Measurements from ENCODE around the gene AGAP3. TPM values are rescaled to one million over a fixed set of nuclear protein-coding genes. Genes with fewer than 3 reads are reported as not detected.
"Not testable (repeated sequence)": the region's sequence is repeated elsewhere in the genome, so short reads cannot be mapped to it uniquely, and the experiment has no call there.

The AGAP3 gene
- 10 to 100 TPM; 53.0 to 61.5 TPM for total RNA-seq
- long read RNA-seq, partial matches to known transcripts, result 13 of 20 reads
- long read RNA-seq, other reads (novel, unspliced or antisense), result 4 of 20 reads

- DNase-seq, result peak; percentile 91
- peak; percentile 55 to 60 for ATAC-seq
- intact Hi-C loops (cut with DNase I), result loop anchor here in 1 of 2 donors (2.0 kb wide), 1 partner anchor 25 kb away; no protein-coding TSS in a partner anchor
These were observed at the start of gene AGAP3 for GRCh38 chr7:151085691-151086620. AGAP3 (plus strand) TSS chr7:151086475; CDS start chr7:151086742, 267 bp downstream.

- intact Hi-C loops (cut with DNase I), result no loop called here
- ATAC-seq, result peak; percentile 35 to 88
- DNase-seq, result peak; percentile 87
These were observed 47.1 kb upstream of the AGAP3 start for GRCh38 chr7:151038951-151039849.

GRCh38 chr7:151039850-151040548 is 46.3 kb upstream of the AGAP3 start:
- intact Hi-C loops (cut with DNase I), result no loop called here
- ATAC-seq, result peak in 1 of 2 donors; percentile 24
- no peak for DNase-seq

GRCh38 chr7:151040616-151041375 is 45.5 kb upstream of the AGAP3 start:
- ATAC-seq, result no peak
- intact Hi-C loops (cut with DNase I), result no loop called here
- DNase-seq, result no peak

DNA sequence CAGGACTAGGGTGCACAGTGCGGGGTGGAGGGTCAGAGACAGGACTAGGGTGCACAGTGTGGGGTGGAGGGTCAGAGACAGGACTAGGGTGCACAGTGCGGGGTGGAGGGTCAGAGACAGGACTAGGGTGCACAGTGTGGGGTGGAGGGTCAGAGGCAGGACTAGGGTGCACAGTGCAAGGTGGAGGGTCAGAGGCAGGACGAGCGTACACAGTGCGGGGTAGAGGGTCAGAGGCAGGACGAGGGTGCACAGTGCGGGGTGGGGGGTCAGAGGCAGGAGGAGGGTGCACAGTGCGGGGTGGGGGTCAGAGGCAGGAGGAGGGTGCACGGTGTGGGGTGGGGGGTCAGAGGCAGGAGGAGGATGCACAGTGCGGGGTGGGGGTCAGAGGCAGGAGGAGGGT is 42.8 kb upstream of the AGAP3 start:
- intact Hi-C loops (cut with DNase I); ATAC-seq; DNase-seq: not testable (repeated sequence)

- intact Hi-C loops (cut with DNase I), result no loop called here
- ATAC-seq (no peak), DNase-seq (no peak)
These were observed 42.3 kb upstream of the AGAP3 start for GRCh38 chr7:151043959-151044358.

- intact Hi-C loops (cut with DNase I), result no loop called here
- DNase-seq, result no peak
- ATAC-seq, result no peak
These were observed 41.0 kb upstream of the AGAP3 start for GRCh38 chr7:151045262-151045661.

- DNase-seq, result no peak
- intact Hi-C loops (cut with DNase I), result no loop called here
- ATAC-seq, result no peak
These were observed 40.3 kb upstream of the AGAP3 start for GRCh38 chr7:151045967-151046366.

DNA sequence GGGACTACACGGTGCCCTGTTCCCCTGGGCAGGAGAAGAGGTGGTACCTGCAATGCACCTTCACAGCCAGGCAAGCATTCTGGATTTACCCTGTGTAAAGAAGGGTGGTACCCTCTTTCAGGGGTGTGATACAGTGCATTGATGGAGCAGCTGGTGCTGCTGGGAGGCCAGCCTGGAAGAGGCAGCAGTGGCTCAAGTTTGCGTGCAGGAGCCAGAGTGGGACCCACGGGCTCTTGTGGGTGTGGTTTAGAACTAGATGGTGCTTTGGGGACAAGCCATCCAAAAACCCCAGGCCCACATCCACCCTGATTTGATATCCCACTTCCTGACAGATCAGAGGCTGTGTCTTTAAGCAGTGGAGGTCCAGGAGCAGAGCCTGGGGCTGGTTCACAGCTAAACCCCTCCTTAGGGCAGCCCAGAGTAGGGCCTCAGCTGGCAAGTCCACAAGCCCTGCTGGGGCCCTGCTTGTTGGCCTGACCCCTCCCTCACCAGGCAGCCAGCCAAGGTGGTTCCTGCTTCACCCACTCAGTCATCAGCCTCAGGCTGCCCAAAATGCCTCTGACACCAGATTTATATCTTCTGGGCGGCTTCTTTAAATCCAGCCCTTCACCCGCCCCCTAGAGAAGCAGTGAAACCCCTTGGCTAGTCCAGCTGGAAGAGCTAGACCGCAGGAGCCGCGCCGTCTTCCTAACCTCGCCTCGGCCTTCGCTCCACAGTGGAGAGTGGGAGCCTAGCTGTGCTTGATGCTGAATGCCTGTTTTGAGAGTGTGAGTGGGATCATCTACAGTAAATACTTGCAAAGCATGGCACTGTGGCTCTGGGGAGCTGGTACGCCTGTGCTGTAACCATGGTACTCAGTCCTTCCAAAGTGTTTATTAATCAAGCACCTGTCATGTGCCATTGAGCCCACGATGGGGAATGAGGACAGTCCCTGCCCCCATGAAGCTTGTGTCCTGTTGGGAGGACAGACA is 39.4 kb upstream of the AGAP3 start:
- intact Hi-C loops (cut with DNase I), result no loop called here
- DNase-seq (peak; percentile 51), ATAC-seq (peak in 1 of 2 donors; percentile 4)

DNA sequence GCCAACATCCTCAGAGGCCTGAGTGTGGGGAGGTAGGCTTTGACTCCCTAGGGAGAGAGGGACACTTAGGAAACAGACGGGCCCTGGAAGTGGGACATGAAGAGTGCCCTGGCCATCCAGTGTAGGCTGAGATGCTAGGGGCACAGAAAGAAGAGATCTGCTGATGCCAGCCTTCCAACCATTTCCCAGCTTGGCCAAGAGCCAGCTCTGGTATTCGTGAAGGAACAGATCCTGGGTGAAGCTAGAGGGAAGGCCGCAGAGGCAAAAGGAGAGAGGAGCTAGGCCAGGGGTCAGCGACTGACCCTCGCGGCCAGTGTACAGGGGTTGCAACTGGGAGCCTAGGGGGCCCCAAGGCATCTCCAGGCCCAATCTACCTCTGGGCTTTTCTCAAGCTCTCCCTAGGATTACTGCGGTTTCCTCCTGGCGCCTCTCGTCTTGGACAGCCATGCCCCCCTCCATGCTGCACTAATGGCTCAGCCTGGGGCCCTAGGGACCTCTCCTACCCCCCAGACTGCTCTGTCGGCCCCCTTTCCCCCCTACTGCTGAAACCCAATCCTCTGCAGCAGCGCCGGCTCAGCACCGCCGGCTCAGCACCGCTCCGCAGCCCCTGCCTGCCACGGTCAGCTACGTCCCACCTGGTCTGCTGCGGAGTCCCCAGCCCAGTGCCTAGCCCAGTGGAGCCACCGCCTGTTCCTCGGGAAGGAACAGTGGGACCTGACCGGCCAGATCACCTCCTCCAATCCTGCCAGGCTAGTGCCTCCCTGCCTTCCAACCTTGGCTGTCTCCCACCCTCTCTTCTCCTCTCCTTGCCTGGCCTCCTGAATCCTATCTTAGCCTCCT is 38.1 kb upstream of the AGAP3 start, which contains the start of gene ASIC3:
ASIC3 (plus strand) TSS at position 556 of the 840 bp plus-strand sequence. CDS start 355 bp downstream, outside the sequence.
- no peak for ATAC-seq
- intact Hi-C loops (cut with DNase I), result no loop called here
- DNase-seq, result no peak

GRCh38 chr7:151048911-151049463 is 37.3 kb upstream of the AGAP3 start:
- intact Hi-C loops (cut with DNase I), result no loop called here
- ATAC-seq, result no peak

GRCh38 chr7:151051108-151051507 is 35.2 kb upstream of the AGAP3 start:
- ATAC-seq (peak; percentile 54 to 88), DNase-seq (peak; percentile 66)
- intact Hi-C loops (cut with DNase I), result loop anchor here in 1 of 2 donors (10.0 kb wide), 1 partner anchor 174 kb away; the partner anchor contains the start of gene ABCF2

More at GRCh38 chr7:151048911-151049463, 37.3 kb upstream of the AGAP3 start:
- DNase-seq, result no peak

DNA sequence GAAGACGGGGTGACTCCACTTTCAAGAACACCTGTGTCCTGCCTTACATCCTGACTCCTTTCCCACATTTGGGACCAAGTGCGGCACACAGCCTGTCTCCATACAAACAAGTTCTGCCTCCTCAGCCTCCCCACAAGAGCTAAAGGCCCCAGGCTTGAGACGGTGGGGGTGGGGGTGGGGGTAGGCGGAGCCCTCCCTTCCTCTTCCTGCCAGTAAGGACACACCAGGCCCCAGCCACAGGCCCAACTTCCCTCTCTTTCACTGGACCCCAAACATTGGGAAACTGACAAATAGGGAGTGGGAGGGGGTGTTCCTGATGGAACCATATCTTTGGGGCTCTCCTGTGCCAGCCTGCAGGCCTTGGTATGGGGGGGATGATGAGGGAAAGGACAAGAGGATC is 33.2 kb upstream of the AGAP3 start:
- DNase-seq (no peak), ATAC-seq (no peak)
- intact Hi-C loops (cut with DNase I), result loop anchor here in 1 of 2 donors (10.0 kb wide), 1 partner anchor 172 kb away; the partner anchor contains the start of gene ABCF2

GRCh38 chr7:151053751-151054150 is 32.5 kb upstream of the AGAP3 start:
- no peak for ATAC-seq

GRCh38 chr7:151056283-151056665 is 30.0 kb upstream of the AGAP3 start:
- intact Hi-C loops (cut with DNase I), result loop anchor here in 1 of 2 donors (10.0 kb wide), 1 partner anchor 169 kb away; the partner anchor contains the start of gene ABCF2
- DNase-seq, result no peak
- no peak for ATAC-seq

More at GRCh38 chr7:151053751-151054150, 32.5 kb upstream of the AGAP3 start:
- no peak for DNase-seq
- intact Hi-C loops (cut with DNase I), result loop anchor here in 1 of 2 donors (10.0 kb wide), 1 partner anchor 171 kb away; the partner anchor contains the start of gene ABCF2

Measured in left cardiac atrium (tissue), 4 donors.